ENCODE results near the gene TRDN. TPM values are rescaled to one million over a fixed set of nuclear protein-coding genes. Genes with fewer than 3 reads are reported as not detected.
A peak's percentile ranks its signal among the peaks of the same experiment; 100 is the strongest.

Gene TRDN
- total and polyA plus RNA-seq, 3 donors from 2014 or later: 2.8 to 3.7 (median 3.2) TPM

- no peak for DNase-seq
- peak overlapping the region in 1 of 2 donors; percentile 29 for H3K27ac ChIP-seq
- no peak for TF ChIP-seq POLR2A (IDR thresholded peaks at IDR 0.05)
- TF ChIP-seq CTCF (IDR thresholded peaks at IDR 0.05): no peak
- intact Hi-C loops (cut with DNase I; ENCODE audit: low total_unique reads): no loop called here
- WGBS, 2 donors: 43 to 85% methylated on average over 1 of the region's 1 CpG
- H3K36me3 ChIP-seq (ENCODE audit: low read depth, missing control alignments): no peaks in the 10 kb centered on the region
- H3K9me3 ChIP-seq: no peaks in the 10 kb centered on the region
- no peak overlapping the region for H3K4me3 ChIP-seq
- no peaks in the 10 kb centered on the region for H3K27me3 ChIP-seq
- no peaks in the 10 kb centered on the region for H3K4me1 ChIP-seq
Measured at GRCh38 chr6:123648020-123648580, 11.3 kb upstream of the TRDN start.

GRCh38 chr6:123641497-123641896, 4.7 kb upstream of the TRDN start:
- no peak for TF ChIP-seq CTCF (IDR thresholded peaks at IDR 0.05)
- TF ChIP-seq POLR2A (IDR thresholded peaks at IDR 0.05): no peak
- intact Hi-C loops (cut with DNase I; ENCODE audit: low total_unique reads): no loop called here
- Histone ChIP-seq H3K9me3 (no peaks in the 10 kb centered on the region), H3K4me1 (peaks cover 8% of the 10 kb centered on the region), H3K36me3 (ENCODE audit: low read depth, missing control alignments) (no peaks in the 10 kb centered on the region), H3K27ac (no peak overlapping the region), H3K27me3 (no peaks in the 10 kb centered on the region), H3K4me3 (no peak overlapping the region)
- WGBS, 2 donors: 73 to 86% methylated on average over 1 of the region's 1 CpG
- DNase-seq: no peak

- DNase-seq: no peak
- Histone ChIP-seq H3K27me3 (no peaks in the 10 kb centered on the region), H3K27ac (no peak overlapping the region), H3K36me3 (ENCODE audit: low read depth, missing control alignments) (no peaks in the 10 kb centered on the region), H3K4me3 (no peak overlapping the region), H3K9me3 (no peaks in the 10 kb centered on the region), H3K4me1 (peaks cover 10% of the 10 kb centered on the region)
- 71 to 84% methylated on average over 6 of the region's 6 CpGs for WGBS, 2 donors
- intact Hi-C loops (cut with DNase I; ENCODE audit: low total_unique reads): no loop called here
- TF ChIP-seq CTCF (IDR thresholded peaks at IDR 0.05): no peak
- TF ChIP-seq POLR2A (IDR thresholded peaks at IDR 0.05): no peak
Measured at GRCh38 chr6:123640567-123641187, 3.9 kb upstream of the TRDN start.

GRCh38 chr6:123638865-123639264, 2.1 kb upstream of the TRDN start:
- intact Hi-C loops (cut with DNase I; ENCODE audit: low total_unique reads): no loop called here
- DNase-seq: no peak
- no peak overlapping the region for H3K4me3 ChIP-seq
- no peaks in the 10 kb centered on the region for H3K36me3 ChIP-seq (ENCODE audit: low read depth, missing control alignments)
- peaks cover 10% of the 10 kb centered on the region for H3K4me1 ChIP-seq
- H3K27ac ChIP-seq: no peak overlapping the region
- H3K27me3 ChIP-seq: no peaks in the 10 kb centered on the region
- no peak for TF ChIP-seq POLR2A (IDR thresholded peaks at IDR 0.05)
- TF ChIP-seq CTCF (IDR thresholded peaks at IDR 0.05): no peak
- WGBS, 2 donors: 44 to 47% methylated on average over 1 of the region's 1 CpG
- H3K9me3 ChIP-seq: no peaks in the 10 kb centered on the region

GRCh38 chr6:123636282-123636681, 468 bp downstream of the TRDN start:
- intact Hi-C loops (cut with DNase I; ENCODE audit: low total_unique reads): no loop called here
- no peak overlapping the region for H3K27ac ChIP-seq
- 37 to 42% methylated on average over 1 of the region's 1 CpG for WGBS, 2 donors
- peaks cover 10% of the 10 kb centered on the region for H3K4me1 ChIP-seq
- peak overlapping the region in 1 of 2 donors; percentile 14 for H3K4me3 ChIP-seq
- no peak for DNase-seq
- TF ChIP-seq POLR2A (IDR thresholded peaks at IDR 0.05): no peak
- no peak for TF ChIP-seq CTCF (IDR thresholded peaks at IDR 0.05)
- no peaks in the 10 kb centered on the region for H3K27me3 ChIP-seq
- no peaks in the 10 kb centered on the region for H3K36me3 ChIP-seq (ENCODE audit: low read depth, missing control alignments)
- no peaks in the 10 kb centered on the region for H3K9me3 ChIP-seq

Data from testis (tissue), 3 donors.